ENCODE results near the gene NR1H4. TPM values are rescaled to one million over a fixed set of nuclear protein-coding genes. Genes with fewer than 3 reads are reported as not detected.

NR1H4 gene
- total and polyA plus RNA-seq, 9 of the 15 experiments (the other 6 are each of a cell fraction or from before 2014, with no cell fraction given) = 0.03 TPM; not detected in 8

GRCh38 chr12:100528471-100529127, 54.9 kb downstream of the NR1H4 start:
- in situ Hi-C loops (cut with MboI) (no loop called here), intact Hi-C loops (cut with micrococcal nuclease) (no loop called here)
- Histone ChIP-seq H3K4me2 (ENCODE audit: insufficient read depth, low read length) (no peak overlapping the region), H3K9me1 (ENCODE audit: control insufficient read depth, insufficient read depth, low read length) (no peaks in the 10 kb centered on the region), H3K9me3 (replicated peaks; ENCODE audit: control insufficient read depth, insufficient read depth, low read depth, low read length) (no peaks in the 10 kb centered on the region), H3K27ac (ENCODE audit: extremely low read depth, low read depth, low read length) (no peak overlapping the region), H3K4me3 (no peak overlapping the region), H3K4me1 (replicated peaks in 1 of 2; ENCODE audit: control insufficient read depth in 2 of 2, insufficient read depth in 2 of 2, low read length in 2 of 2) (no peaks in the 10 kb centered on the region), H4K20me1 (replicated peaks; ENCODE audit: control insufficient read depth, insufficient read depth, low read length) (no peaks in the 10 kb centered on the region), H3K27me3 (ENCODE audit: control insufficient read depth in 2 of 2, insufficient read depth in 2 of 2, low read length in 2 of 2) (no peaks in the 10 kb centered on the region; a peak in 2 of 5 replicates), H3K79me2 (ENCODE audit: control insufficient read depth, insufficient read depth, low read length) (no peaks in the 10 kb centered on the region), H3K36me3 (ENCODE audit: control insufficient read depth, insufficient read depth, low read length) (no peaks in the 10 kb centered on the region), H3K9ac (ENCODE audit: insufficient read depth in 1 of 2, low read depth in 2 of 2, low read length in 2 of 2) (no peak overlapping the region), H2AFZ (ENCODE audit: low read depth, low read length) (no peak overlapping the region)
- TF ChIP-seq BRD9 (IDR thresholded peaks at IDR 0.05; ENCODE audit: low read depth, partially characterized antibody) (no peak), TOE1 (IDR thresholded peaks at IDR 0.05; ENCODE audit: borderline replicate concordance) (no peak), TOE1 (CRISPR knock-in tag; IDR thresholded peaks at IDR 0.05; ENCODE audit: borderline replicate concordance, low read depth) (no peak), ZKSCAN3 (CRISPR knock-in tag; IDR thresholded peaks at IDR 0.05) (no peak), FIP1L1 (IDR thresholded peaks at IDR 0.05; ENCODE audit: low read depth, low read length, poor library complexity, severe bottlenecking) (no peak), RUNX1 (IDR thresholded peaks at IDR 0.05; ENCODE audit: low read depth) (no peak), SMARCC2 (IDR thresholded peaks at IDR 0.05; ENCODE audit: low read depth) (no peak), CXXC5 (CRISPR knock-in tag; IDR thresholded peaks at IDR 0.05) (no peak), EZH2 (IDR thresholded peaks at IDR 0.05; ENCODE audit: borderline replicate concordance, low read depth, low read length) (no peak), HMG20B (CRISPR knock-in tag; IDR thresholded peaks at IDR 0.05) (no peak), MCM7 (IDR thresholded peaks at IDR 0.05) (no peak), WHSC1 (IDR thresholded peaks at IDR 0.05; ENCODE audit: low read length) (no peak), XRCC5 (IDR thresholded peaks at IDR 0.05; ENCODE audit: low read depth, low read length) (no peak), ZNF212 (CRISPR knock-in tag; IDR thresholded peaks at IDR 0.05) (no peak), BRCA1 (IDR thresholded peaks at IDR 0.05) (no peak), BRCA1 (CRISPR knock-in tag; IDR thresholded peaks at IDR 0.05) (no peak), RBM22 (IDR thresholded peaks at IDR 0.05; ENCODE audit: low read depth, low read length, poor library complexity, severe bottlenecking) (no peak), GABPA (tag; conservative IDR thresholded peaks at IDR 0.05; ENCODE audit: low read depth) (no peak), DACH1 (IDR thresholded peaks at IDR 0.05; ENCODE audit: partially characterized antibody) (no peak), CTCF (IDR thresholded peaks at IDR 0.05 in 2 of 3, conservative IDR thresholded peaks at IDR 0.05 in 1 of 3; ENCODE audit: insufficient read depth in 2 of 3, low read depth in 1 of 3, low read length in 3 of 3) (no peak), ZBTB12 (CRISPR knock-in tag; IDR thresholded peaks at IDR 0.05) (no peak), ZNF146 (CRISPR knock-in tag; IDR thresholded peaks at IDR 0.05; ENCODE audit: unreplicated experiment) (no peak)
- 0% methylated on average over 1 of the region's 1 CpG for WGBS (ENCODE audit: insufficient coverage, low coverage, missing lambda C conversion rate)
- ChIA-PET CTCF (ENCODE audit: low intra/inter-chr PET ratio) (no interaction called here), POLR2A (no interaction called here)
- DNase-seq (ENCODE audit: extremely low read depth in 1 of 4, low spot score in 3 of 4) = no peak
- no TSS peak for BruUV-seq (replicated peaks)
- FAIRE-seq = no peak
- ATAC-seq = no peak

Measured in K562 (cell line).